Nephron (organoid): Measurements from ENCODE around the gene KRTAP4-8.
A peak's percentile ranks its signal among the peaks of the same experiment; 100 is the strongest.

Source experiments
- H3K27ac Mint-ChIP-seq, 3 experiments: 2 replicates each; pipeline ENCODE4 v1.8.0; 2020; ENCODE audit warnings: mixed read lengths in 3 of 3, mild to moderate bottlenecking in 2 of 3, moderate library complexity in 1 of 3
- H3K27me3 Mint-ChIP-seq: 2 replicates; pipeline ENCODE4 v1.8.0; 2021; ENCODE audit warnings: low read depth, mild to moderate bottlenecking, moderate library complexity, mixed read lengths
- H3K36me3 Mint-ChIP-seq: 2 replicates; pipeline ENCODE4 v1.8.0; 2020; ENCODE audit warnings: low read depth, mixed read lengths
- H3K4me1 Mint-ChIP-seq: 2 replicates; pipeline ENCODE4 v1.8.0; 2020; ENCODE audit warnings: mixed read lengths
- H3K4me3 Mint-ChIP-seq, 3 experiments: 2 replicates each; pipeline ENCODE4 v1.8.0; 2020; ENCODE audit warnings: mild to moderate bottlenecking in 3 of 3, mixed read lengths in 3 of 3, moderate library complexity in 2 of 3
- H3K9me3 Mint-ChIP-seq: 2 replicates; pipeline ENCODE4 v1.8.0; 2020; ENCODE audit warnings: mixed read lengths
- TF ChIP-seq, protein P1 (sequence below), 3 experiments: fragments of 200-600 bp; sonication (generic); IDR thresholded peaks; one replicate each; pipeline ENCODE4 v1.5.0; 2021; ENCODE audit warnings: antibody characterized with exemption in 3 of 3; ENCODE audit not compliant: unreplicated experiment in 3 of 3

The KRTAP4-8 gene

DNA sequence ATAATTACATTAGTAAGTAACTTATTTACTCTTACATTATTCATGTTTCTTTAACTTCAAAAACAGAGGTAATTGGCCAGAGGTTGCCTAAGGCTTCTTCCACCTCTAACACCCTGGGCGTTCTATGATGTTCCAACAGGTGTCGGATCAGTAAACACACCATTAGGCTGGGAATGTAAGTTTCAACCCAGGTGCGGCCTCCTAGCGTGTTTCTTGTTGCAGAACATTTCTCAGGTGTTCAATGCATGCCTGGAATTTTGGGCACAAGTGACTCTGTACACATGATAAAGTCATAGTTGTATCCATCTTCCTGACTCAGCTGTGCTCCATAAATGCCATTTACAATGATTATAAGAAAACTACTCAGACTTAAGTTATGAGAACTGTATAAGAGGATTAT is 43.9 kb downstream of the KRTAP4-8 start:
- H3K4me1 Mint-ChIP-seq = no peaks in the 10 kb centered on the region
- no peak overlapping the region for H3K4me3 Mint-ChIP-seq
- H3K27ac Mint-ChIP-seq = peak overlapping the region in 1 of 3 experiments; percentile 65
- peaks cover 3% of the 10 kb centered on the region for H3K27me3 Mint-ChIP-seq
- H3K36me3 Mint-ChIP-seq = peaks cover 4% of the 10 kb centered on the region
- H3K9me3 Mint-ChIP-seq = peaks cover 4% of the 10 kb centered on the region
- TF ChIP-seq, protein P1, sequence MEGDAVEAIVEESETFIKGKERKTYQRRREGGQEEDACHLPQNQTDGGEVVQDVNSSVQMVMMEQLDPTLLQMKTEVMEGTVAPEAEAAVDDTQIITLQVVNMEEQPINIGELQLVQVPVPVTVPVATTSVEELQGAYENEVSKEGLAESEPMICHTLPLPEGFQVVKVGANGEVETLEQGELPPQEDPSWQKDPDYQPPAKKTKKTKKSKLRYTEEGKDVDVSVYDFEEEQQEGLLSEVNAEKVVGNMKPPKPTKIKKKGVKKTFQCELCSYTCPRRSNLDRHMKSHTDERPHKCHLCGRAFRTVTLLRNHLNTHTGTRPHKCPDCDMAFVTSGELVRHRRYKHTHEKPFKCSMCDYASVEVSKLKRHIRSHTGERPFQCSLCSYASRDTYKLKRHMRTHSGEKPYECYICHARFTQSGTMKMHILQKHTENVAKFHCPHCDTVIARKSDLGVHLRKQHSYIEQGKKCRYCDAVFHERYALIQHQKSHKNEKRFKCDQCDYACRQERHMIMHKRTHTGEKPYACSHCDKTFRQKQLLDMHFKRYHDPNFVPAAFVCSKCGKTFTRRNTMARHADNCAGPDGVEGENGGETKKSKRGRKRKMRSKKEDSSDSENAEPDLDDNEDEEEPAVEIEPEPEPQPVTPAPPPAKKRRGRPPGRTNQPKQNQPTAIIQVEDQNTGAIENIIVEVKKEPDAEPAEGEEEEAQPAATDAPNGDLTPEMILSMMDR (IDR thresholded peaks at IDR 0.05; ENCODE audit: unreplicated experiment in 3 of 3) = no peak

DNA sequence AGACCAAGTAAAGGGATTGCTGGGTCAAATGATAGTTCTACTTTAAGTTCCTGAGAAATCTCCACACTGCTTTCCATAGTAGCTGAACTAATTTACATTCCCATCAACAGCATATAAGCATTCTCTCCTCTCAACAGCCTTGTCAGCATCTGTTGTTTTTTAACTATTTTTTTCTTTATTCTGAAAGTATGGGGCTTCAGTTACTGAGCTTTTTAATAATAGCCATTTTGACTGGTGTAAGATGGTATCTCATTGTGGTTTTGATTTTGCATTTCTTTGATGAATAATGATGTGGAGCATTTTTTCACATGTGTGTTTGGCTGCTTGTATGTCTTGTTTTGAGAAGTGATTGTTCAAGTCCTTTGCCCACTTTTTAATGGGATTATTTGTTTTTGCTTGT is 45.4 kb downstream of the KRTAP4-8 start:
- H3K9me3 Mint-ChIP-seq = peaks cover 4% of the 10 kb centered on the region
- H3K27ac Mint-ChIP-seq = no peak overlapping the region
- H3K4me3 Mint-ChIP-seq = no peak overlapping the region
- H3K36me3 Mint-ChIP-seq = peaks cover 4% of the 10 kb centered on the region
- TF ChIP-seq, protein P1 (IDR thresholded peaks at IDR 0.05; ENCODE audit: unreplicated experiment in 3 of 3) = no peak
- no peaks in the 10 kb centered on the region for H3K27me3 Mint-ChIP-seq
- H3K4me1 Mint-ChIP-seq = no peaks in the 10 kb centered on the region

DNA sequence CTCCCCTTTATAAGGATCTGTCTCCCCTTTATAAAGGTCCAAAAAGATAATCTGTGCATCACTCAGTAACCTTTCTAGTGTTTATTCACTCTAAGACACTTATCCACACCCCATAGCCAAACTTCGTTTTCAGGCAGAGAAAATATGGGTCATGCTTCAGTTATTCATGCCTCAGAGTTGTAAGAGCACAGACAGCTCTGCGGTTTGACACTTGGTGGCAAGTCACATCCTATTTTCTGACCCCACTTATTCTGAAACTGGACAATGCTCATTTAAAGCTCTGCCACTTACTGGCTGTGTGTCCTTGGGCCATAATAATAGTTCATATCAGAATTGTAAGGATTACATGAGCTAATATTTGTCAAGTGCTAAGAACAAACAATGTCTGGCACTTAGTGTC is 48.8 kb downstream of the KRTAP4-8 start:
- Mint-ChIP-seq H3K27ac (no peak overlapping the region), H3K4me3 (no peak overlapping the region), H3K36me3 (peaks cover 4% of the 10 kb centered on the region), H3K9me3 (peaks cover 4% of the 10 kb centered on the region), H3K27me3 (peaks cover 6% of the 10 kb centered on the region), H3K4me1 (no peaks in the 10 kb centered on the region)
- TF ChIP-seq, protein P1 (IDR thresholded peaks at IDR 0.05; ENCODE audit: unreplicated experiment in 3 of 3) = no peak

DNA sequence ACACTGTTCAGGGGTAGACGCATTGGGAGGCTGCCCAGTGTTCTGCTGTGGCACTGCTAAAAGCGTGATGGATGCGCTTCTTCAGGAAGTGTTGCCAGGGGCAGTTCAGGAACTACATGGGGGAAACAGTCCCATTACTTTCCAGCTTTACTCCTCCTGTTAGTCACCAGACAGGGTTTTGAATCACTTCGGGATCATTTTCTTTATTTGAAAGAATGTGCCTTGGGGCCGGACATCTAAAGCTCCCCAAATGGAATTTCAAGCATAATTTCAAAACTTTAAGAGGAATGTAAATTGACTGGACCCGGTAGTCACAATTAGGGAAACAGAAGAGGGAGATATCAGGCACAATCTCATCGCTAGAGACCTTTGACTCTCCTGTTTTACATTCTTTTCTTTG is 49.5 kb downstream of the KRTAP4-8 start:
- TF ChIP-seq, protein P1 (IDR thresholded peaks at IDR 0.05; ENCODE audit: unreplicated experiment in 3 of 3) = no peak
- Mint-ChIP-seq H3K27me3 (peaks cover 6% of the 10 kb centered on the region), H3K36me3 (peaks cover under 1% of the 10 kb centered on the region), H3K9me3 (peaks cover 4% of the 10 kb centered on the region), H3K4me1 (no peaks in the 10 kb centered on the region), H3K4me3 (no peak overlapping the region), H3K27ac (no peak overlapping the region)
